SH-SY5Y (cell line): ENCODE measurements around the gene PRLH.

ENCODE experiments used
- GATA2 ChIP-seq: IDR thresholded peaks from 2 replicates; pipeline ENCODE4 v1.6.1; 2011; ENCODE audit warnings: mild to moderate bottlenecking, low read depth, low read length
- GATA3 ChIP-seq: IDR thresholded peaks from 2 replicates; pipeline ENCODE4 v1.6.1; 2011; ENCODE audit warnings: low read depth, mild to moderate bottlenecking, low read length, moderate library complexity

The PRLH gene

DNA sequence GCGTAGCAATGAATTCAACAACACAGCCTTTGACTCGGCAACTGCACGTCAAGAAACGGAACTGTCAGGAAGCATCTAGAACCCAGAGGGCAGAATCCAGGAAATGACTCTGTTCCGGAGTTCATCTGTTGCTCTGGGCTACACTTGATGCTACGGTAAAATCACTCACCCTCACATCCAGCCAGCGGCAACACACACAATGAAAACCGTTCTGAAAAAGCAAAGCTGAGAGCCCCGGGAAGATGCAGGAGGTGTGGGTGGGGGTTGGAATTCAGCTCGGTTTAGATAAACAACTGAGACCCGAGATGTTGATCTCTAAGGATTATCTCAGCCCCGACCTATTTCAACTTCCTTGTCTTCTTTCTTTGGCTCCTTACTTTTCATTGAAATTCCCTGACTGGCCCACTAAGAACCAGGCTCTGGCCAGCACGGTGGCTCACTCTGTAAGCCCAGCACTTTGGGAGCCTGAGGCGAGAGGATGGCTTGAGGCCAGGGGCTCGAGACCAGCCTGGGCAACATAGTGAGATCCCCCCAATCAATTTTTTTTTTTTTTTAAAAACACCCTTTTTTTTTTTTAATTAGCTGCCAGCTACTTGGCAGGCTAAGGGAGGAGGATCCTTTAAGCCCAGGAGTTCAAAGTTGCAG, 37.5 kb downstream of the PRLH start:
- TF ChIP-seq GATA3: no peak
- no peak for TF ChIP-seq GATA2

DNA sequence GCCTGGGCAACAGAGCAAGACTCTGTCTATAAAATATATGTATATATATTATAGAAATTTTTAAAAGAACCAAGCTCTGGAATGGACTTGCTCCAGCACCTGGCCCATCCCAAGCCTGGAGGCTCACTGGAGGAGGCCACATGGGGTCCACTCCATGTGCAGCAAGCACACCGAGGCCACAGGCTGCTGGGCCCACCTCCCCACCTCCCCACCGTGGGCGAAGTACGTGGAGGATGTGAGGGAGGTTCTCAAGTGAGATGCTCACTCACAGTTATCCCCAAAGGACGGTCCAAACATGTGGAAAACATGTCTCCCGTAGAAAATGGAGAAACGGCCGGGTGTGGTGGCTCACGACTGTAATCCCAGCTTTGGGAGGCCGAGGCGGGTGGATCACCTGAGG, 38.0 kb downstream of the PRLH start:
- TF ChIP-seq GATA2 (no peak), GATA3 (no peak)

DNA sequence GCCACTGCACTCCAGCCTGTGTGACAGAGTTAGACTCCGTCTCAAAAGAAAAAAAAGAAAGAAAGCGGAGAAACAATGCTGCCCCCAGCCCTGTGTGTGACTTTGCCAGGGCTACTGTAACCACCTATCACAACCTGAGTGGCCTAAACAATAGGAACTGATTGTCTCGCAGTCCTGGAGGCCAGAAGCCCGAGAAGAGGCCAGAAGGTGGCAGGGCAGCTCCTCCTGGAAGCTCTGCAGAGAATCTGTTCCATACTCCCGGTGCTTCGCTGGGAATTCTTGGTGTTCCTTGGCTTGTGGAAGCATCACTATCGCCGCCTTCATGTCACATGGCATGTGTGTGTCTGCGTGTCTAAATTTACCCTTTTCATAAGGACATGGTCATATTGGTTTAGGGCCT, 38.6 kb downstream of the PRLH start:
- no peak for TF ChIP-seq GATA3
- no peak for TF ChIP-seq GATA2

DNA sequence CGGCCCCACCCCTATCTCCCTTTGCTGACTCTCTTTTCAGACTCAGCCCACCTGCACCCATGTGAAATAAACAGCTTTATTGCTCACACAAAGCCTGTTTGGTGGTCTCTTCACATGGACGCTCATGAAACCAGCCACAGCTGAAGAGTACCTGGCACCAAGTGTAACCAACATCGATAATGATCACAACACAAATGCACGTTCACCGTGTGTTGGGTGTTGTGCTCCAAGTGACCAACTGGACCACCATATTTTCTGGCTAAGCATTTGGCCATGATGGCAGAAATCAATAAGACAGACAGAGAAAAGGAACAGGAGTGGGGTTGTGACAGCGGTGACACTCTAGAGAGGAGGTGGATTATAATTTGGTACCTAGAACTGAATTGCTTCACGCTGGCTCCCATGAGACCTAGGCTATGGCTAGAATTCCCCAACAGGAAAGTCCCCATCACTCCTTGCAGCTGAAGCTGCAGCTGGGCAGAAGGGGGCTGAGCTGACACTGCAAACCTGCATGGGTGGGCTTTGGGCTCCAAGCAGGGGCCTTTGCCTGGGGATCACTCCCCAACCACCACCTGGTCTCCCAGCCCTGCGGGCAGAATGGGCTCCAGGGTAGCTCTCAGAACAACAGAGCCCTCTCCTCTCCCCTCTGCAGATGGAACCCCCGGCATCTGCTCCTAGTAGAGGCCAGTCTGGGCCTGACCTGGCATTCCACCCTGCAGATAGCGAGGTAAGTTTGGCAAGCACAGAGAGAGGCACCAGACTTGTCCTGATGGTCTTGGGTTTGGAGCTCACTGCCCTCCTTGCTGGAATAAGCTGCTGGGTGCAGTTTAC, 46.4 kb downstream of the PRLH start:
- no peak for TF ChIP-seq GATA2
- TF ChIP-seq GATA3: no peak

DNA sequence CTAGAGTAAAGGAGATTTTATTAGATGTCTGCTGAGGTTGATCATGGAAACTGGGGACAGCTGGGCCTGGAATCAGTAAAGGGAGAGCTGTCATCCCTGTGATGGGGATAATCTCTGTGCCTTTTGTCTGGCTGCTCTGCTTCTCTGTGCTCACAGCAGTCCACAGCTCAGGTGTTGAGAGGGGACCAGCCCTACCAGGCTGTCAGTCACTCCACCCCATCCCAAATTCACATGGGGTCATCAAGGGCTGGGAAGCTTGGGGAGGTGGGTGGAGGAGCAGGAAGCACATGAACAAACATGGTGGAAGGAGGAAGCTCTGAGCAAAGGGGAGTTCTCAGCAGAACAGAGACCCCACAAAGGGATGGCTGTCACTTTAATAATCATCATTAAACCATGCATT, 47.3 kb downstream of the PRLH start:
- TF ChIP-seq GATA2: no peak
- no peak for TF ChIP-seq GATA3

DNA sequence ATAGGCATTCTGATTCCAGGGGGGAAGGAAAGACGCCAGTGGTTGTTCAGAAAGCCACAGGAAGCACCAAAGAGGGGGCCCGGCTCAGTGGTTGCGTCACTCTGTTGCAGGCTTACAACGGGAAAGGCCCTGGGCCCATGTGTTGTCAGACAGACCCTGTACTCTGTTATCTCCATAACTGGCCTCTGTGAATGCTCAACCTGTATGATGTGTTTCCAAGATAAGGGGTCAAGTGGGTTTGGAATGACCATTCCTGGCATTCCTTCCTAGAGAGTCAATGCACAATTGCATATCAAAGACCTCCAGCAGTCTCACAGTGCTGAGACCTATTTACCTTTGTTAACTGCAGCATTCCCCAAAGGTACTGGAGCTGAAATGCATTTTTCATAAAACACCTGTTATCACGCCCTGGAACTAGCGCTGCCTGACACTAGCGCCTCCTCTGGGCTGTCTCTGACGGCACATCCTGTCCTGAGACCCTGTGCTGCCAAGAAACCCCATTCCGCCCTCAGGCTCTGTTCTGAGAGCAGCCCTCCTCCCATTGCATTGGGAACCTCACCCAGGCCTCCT, 47.9 kb downstream of the PRLH start:
- TF ChIP-seq GATA3 (0 out of 2 replicates have a peak, but pooled peaks have one; percentile 26), GATA2 (peak; percentile 64)

DNA sequence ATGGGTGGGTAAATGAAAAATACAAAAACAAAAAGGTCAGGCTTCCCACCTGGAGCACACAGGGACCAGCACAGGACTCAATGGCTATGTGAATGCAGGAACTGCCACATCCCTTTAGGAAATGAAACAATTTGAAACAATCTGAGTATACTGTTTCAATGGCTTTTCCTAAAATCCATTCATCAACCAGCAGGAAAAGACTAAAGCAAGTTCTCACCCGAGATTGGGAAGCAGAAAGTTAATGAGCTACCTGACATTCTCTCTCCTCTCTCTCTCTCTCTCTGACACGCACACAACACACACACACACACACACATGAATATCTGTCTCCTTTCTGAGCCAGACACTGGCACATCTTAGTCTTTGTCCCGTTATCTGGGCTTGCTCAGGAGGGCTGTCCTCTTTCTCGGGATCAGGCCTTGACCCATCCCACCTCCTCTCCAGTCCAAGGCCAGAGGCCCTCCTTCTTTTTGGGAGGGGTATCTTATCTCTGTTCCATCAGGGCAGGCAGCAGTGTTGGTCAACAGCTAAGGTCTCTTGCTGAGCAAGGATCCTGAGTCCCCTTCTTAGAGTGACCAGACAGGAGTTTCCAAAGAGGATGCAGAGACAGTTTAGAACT, 49.4 kb downstream of the PRLH start:
- TF ChIP-seq GATA3 (no peak), GATA2 (no peak)

DNA sequence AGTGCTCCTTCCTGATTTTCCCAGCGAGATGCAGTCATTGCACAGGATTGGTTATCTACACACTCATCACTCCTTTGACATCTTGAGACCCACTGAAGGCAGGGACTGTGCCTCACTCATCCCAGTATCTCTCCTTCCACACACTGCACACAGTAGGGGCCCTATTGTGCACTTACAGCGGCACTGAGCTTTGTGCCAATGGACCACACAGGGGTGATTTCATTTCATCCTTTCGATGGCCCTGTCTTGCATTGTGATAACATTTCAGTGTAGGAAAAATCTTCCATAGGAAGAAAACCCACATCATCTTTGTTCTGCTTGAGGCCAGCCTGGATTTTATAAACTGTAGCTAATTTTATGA, 50.0 kb downstream of the PRLH start:
- no peak for TF ChIP-seq GATA2
- no peak for TF ChIP-seq GATA3
